HG03045 (cell line): ENCODE results near the gene UNC13B.
"Not testable (repeated sequence)": the region's sequence is repeated elsewhere in the genome, so short reads cannot be mapped to it uniquely, and the experiment has no call there.

ENCODE experiments used
- ATAC-seq: cut with Tn5 transposase; IDR thresholded peaks from one replicate; pipeline ENCODE4 v1.9.1; 2021; ENCODE audit warnings: mild to moderate bottlenecking, moderate library complexity; ENCODE audit not compliant: unreplicated experiment

Gene UNC13B

DNA sequence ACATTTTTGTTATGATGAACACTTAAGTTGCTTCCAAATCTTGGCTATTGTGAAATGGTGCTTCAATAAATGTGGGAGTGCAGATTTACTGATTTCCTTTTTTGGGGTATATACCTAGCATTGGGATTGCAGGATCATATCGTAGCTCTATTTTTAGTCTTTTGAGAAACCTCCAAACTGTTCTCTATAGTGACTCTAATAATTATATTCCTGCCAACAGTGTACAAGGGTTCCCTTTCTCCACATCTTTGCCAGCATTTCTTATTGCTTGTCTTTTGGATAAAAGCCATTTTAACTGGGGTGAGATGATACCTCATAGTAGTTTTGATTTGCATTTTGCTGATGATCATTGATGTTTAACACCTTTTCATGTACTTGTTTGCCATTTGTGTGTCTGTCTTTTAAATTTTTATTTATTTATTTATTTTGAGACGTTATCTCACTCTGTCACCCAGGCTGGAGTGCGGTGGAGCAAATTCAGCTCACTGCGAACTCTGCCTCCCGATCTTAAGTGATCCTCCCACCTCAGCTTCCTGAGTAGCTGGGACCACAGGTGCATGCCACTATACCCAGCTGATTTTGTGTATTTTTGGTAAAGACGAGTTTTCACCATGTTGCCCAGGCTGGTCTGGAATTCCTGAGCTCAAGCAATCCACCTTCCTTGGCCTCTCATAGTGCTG, 59.0 kb downstream of the UNC13B start:
- no peak for ATAC-seq

DNA sequence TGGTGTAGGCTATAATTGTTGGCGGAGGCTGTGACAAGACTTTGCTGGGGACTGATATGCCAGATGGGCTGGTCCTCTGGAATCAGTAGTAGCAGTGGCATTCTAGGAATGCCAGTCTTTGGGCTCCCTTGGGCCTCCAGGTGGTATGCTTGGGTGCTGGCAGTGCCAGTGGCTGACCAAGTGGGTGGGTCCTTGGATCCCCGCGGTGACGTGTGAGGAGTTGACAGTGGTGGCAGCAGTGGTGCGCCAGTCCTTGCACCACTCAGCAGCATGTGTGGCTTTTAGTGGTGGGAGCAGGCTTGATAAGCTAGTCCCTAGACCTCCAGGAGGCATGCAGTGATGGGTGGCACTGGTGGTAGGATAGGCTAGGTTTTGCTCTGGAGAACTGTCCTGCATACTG, 63.9 kb downstream of the UNC13B start:
- ATAC-seq: no peak

DNA sequence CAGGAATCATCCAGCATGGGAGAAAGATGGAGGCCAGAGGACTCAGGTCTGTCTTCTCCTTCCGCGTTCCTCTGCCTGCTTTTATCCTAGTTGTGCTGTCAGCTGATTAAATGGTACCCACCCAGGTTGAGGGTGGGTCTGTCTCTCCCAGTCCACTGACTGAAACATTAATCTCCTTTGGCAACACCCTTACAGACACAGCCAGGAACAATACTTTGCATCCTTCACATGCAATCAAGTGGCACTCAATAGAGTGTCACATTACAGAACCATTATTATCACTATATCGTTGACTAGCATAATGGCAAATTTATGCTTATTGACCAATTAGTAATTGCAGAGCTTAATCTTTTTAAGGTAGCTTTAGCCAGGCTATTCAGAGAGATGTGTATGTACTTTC, 64.8 kb downstream of the UNC13B start:
- no peak for ATAC-seq

DNA sequence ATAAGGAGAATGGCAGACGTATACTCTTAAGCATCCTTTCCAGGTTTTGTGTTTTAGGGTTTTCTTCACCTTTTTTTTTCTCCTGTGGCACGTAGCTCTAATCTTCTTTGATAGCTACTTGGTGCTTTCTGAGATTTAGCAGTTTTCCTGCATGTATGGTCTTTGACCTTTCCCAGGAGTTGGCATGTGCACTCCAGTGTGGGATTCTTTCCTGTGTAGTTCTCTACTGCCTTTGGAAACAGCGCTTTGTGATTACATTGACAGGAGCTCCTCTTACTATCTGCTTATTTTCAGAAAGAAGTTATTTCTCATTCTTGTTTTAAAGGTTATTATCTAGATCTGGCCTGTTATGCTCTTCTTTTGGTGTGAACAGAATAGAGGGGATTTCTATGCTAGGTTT, 65.5 kb downstream of the UNC13B start:
- no peak for ATAC-seq

DNA sequence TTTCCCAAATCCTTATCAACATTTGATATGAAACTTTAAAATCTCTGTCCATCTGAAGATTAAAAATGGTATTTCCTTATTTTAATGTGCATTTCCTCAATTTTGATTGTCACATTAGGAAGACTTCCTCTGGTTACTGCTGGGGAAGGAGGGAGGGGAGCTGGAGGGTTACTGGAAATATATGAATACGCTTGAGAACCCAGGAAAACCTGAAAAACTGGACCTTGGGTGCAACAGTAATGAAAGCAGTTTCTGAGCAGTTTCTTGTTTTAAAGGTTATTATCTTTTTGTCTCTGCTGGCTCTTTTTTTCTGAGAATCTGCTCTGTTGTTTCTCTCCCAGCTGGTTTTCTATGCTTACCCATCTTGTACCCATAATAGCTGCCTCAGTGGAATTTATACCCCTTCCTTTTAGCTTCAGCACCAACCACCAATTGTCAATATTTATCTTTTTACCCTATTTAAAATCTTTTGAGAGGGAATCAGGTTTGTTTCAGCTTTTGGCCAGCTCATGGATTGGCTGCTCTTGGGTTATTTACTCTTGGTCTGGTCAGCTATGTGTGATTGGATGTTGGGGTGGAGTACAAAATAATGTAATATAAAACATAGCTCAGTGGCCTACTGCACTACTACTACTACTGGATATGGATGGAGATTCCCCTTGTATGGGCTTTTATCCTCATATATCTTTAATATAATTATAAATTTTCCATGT, 67.4 kb downstream of the UNC13B start:
- ATAC-seq: no peak

DNA sequence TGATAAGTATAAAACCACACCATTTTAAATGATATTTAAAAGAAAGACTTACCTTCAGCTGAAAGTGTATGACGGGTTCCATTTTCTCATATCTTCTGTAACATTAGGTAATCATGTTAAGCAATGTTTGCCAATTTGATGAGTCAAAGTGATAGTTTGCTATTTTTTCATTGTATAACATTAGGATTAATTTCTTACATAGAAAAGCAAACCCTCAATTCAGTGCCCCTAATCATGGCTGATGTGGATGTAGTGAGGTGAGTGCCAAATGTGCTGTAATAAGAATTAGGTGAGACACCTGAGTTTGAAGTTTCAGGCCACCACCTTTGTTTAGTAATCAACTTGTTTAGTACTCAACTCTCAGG, 68.0 kb downstream of the UNC13B start:
- no peak for ATAC-seq

DNA sequence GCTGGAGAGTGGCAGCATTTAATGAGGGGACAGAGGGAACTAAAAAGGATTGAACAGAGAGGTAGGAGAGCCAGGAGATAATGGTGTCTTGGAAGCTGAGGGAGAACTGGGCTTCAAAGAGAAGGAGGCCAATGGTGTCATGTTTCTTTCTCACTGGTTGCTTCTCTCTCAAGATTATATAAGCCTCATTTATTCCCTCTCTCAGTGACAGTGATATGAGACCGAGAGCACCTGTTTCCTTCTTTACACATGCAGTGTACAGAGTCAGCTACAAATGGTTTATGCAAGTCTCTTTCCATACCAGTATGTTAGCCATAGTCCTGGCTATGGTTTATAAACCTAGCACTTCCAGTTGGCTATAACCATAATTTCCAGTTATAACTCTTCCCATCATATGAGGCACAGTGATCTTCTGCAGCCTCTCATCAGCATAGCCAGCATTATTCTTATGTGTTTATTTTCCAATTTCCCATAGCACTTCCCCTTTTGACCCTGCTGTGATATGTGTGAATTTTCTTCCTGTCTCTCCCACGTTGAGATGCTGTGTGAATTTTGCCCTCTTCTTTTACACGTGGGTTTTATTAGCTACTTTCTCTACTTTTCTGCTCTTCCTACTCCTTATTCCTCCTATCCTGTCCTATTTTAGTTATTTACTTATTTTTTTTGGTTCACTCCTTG, 71.2 kb downstream of the UNC13B start:
- no peak for ATAC-seq

DNA sequence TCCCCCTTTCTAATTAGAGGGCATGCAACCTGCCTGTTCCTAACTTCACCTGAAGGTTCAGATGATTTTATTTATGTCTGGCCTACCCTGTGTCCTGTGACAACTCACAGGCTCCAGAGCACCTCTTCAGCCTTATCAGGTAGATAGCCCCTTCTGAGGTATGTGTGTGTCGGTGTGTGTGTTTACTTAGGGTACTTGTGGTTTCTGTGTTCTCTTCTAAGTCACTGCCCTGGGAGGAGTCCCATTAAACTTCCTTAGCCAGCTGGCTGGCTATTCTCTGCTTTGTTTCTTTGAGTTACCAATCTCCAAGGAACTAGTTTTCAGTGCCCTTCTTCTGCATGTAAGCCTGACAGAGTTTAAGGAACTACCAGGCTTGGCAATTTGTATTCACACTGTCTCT, 74.9 kb downstream of the UNC13B start:
- no peak for ATAC-seq

DNA sequence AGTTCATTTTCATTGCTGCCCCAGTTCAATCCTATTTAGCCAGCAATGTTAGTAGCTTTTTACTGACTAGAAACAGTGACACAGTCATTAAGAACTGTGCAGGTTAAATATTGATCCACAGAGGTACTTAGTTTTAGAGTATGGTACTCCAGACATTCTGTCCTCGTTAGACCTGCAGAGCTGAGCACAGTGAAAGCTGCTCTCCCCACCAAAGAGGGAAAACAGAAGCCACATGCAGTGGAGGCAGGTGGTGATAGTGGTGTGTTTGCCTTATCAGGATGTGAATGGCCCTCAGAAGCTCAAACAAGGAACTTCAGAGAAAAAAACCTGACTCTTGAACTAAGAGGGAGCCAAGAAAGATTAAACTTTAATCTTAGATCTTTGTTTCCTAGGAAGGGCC, 75.5 kb downstream of the UNC13B start:
- ATAC-seq: no peak

DNA sequence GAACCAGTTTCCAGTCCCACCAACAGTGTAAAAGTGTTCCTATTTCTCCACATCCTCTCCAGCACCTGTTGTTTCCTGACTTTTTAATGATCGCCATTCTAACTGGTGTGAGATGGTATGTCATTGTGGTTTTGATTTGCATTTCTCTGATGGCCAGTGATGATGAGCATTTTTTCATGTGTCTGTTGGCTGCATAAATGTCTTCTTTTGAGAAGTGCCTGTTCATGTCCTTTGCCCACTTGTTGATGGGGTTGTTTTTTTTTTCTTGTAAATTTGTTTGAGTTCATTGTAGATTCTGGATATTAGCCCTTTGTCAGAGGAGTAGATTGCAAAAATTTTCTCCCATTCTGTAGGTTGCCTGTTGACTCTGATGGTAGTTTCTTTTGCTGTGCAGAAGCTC, 84.1 kb downstream of the UNC13B start:
- ATAC-seq: not testable (repeated sequence)

DNA sequence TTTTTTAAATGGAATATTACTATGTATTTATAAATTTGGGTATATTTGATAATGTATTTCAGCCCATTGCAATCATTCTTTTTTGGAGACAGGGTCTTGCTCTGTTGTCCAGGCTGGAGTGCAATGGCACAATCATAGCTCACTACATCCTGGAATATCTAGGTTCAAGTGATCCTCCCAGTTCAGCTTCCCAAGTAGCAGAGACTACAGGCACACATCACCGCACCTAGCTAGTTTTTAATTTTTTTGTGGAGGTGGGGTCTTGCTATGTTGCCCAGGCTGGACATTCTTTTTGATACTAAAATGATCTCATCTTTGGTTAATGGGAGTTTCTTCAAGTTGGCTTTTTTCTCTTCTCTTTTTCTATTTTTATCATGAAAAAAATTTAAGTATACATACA, 91.3 kb downstream of the UNC13B start:
- ATAC-seq: no peak

DNA sequence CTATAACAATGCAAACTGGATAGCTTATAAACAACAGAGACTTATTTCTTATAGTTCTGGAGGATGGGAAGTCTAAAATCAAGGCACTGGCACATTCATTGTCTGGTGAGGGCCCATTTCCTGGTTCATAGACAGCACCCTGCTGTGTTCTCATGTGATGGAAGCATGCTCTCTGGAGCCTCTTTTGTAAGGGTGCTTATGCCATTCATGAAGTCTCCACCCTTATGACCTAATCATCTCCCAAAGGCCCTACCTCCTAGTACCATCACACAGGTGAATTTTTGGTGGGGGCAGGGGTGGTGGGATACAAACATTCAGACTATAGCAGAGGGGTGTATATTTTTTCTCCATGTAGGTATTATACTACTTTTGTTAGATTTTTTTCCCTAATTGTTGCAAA, 92.4 kb downstream of the UNC13B start:
- ATAC-seq: no peak

DNA sequence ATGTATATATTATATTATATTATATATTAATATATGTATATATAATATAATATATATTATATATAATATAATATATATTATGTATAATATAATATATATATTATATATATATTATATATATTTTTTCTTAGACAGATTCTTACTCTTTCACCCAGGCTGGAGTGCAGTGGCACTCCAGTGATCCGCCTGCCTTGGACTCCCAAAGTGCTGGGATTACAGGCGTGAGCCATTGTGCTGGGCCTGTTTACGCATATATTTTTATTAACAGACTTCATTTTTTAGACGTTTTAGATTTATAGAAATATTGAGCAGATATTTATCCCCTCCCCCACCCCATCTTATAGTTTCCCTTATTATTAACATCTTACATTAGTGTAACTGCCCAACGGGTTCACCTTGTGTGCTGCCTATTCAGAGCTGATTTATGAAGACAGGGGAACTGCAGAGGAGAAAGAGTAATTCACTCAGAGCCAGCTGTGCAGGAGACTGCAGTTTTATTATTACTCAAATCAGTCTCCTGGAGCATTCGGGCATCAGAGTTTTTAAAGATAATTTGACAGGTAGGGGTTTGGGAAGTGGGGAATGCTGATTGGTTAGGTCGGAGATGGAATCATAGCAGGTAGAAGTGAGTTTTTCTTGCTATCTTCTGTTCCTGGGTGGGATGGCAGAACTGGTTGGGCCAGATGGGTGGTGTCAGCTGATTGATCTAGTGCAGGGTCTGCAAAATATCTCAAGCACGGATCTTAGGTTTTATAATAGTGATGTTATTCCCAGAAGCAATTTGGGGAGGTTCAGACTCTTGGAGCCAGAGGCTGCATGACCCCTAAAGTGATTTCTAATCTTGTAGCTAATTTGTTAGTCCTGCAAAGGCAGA, 93.4 kb downstream of the UNC13B start:
- ATAC-seq: no peak

DNA sequence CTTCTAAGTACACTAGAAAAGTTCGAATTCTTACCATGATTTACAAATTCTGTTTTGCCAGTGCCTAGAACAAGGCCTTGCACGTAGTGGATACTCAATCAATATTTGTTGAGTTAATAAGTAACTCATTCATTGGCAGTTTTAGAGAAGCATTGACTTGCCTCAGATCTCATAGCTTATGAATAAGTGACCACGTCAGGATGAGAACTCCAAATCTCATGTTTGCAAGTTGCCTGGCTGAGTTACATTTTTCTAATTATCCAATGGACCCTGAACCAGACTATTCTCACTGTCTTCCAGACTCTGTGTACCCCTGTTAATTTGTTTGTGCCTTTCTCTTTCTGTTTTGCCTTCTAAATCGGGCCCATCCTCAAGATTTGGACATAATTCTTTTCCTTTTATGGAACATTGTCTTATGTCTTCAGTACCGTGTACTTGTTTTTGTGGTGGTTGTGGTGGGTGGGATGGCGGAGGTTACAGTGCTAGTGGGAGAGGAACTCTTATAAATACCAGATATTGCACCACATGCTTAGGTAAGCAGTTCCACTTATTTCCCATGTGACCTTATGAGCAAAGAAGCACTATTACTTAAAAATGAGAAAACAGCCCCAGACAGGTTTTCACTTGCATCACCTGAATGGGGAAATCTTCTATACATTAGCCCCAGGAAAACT, 96.3 kb downstream of the UNC13B start:
- no peak for ATAC-seq

DNA sequence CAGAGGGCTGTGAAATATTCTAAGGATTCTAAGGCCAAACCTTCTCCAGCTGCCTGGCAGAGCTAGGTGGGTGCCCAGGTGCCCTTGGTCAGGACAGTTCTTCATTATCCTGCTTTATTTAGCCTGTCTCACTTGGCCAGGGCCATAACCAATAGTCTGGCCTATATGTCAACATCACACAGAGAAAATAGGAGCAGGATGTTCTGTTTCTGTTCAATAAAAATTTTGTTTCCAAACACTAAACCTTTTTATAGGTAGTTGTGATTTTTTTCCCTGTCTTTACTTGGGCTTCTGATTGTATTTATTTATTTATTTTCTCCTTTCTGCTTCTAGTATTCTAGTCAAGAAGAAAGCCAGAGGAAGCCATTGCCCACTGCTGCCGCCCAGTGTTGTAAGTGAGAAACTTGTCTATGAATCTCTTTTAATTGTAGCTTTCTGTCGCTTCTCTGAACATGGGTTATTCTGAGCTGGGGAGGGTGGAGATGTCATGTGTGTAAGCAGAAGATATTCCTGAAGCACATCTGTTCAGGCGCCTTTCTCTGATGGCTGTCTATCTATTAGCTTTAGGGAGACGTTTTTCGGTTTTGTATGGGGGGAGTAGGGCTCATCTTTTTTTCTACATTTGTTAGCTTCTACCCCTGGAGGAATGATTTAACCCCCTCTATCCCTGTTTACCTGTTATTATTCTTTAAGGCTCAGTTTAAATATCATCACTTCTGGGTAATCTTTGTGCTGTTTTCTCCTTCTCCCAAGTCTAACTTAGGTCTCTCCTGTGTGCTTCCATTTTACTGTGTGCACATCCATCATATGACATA, 97.1 kb downstream of the UNC13B start:
- no peak for ATAC-seq

DNA sequence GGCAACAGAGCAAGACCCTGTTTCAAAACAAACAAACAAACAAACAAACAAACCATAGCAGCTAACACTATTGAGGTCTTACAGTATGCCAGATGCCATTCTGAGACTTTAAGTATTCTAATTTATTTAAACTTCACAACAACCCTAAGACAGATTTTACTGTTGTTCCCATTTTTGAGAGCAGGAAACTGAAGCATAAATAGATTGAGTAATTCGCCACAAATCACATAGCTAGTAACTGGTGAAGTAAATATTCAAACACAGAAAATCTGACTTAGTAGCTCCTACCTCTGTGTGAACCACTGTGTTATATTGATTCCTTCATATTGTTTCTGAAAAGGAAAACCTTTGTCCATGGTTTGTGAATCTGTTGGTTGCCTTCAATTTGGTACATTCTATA, 98.4 kb downstream of the UNC13B start:
- ATAC-seq: no peak

DNA sequence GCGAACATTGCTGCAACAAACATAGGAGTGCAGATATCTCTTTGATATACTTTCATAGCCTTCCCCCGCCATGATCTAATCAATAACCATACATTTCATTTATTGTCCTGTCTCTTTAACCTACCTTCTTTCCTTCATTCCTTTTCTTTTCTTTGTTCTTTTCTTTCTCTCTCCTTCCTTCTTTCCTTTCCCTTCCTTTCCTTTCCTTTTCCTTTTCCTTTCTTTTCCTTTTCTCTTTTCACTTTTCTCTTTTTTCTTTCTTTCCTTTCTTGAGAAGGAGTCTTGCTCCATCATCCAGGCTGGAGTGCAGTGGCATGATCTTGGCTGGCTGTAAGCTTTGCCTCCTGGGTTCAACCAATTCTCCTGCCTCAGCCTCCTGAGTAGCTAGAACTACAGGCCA, 100.3 kb downstream of the UNC13B start:
- no peak for ATAC-seq

DNA sequence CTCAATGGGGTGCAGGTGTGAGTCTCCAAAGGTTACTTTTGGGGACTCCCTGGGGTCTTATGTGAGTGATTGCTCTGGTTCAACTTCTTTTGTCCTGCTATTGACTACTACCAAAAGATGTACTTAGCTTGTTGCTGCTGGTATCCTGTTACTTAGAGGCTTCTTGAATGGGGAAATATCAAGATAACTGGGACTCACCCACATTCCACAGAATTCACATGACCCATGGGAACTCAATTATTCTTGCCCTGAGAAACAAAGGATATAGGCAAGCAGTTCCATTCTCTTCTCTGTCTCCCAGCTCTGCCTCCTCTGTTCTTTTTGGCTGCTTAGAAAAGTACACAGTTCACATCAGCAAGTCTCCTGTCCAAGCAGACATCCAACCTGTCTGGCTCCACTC, 105.9 kb downstream of the UNC13B start:
- no peak for ATAC-seq

DNA sequence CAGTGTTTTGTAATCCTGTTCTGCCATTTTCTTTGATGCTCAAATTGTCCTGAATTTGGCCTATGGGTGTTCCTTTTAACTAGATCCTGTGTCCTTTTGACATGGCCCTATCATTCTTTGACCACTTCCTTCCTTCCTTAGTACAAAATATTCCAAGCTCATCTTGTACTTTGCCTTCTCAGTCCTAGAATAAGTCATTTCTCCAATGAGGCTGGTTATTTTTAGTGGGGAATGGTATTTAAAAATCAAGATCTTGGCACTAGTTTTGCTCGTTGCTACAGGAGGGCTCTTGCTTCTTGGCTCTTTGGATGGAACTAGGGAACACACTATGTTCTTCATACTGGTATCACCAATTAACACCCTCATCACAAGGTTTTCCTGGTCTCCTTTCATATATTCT, 108.1 kb downstream of the UNC13B start:
- no peak for ATAC-seq

DNA sequence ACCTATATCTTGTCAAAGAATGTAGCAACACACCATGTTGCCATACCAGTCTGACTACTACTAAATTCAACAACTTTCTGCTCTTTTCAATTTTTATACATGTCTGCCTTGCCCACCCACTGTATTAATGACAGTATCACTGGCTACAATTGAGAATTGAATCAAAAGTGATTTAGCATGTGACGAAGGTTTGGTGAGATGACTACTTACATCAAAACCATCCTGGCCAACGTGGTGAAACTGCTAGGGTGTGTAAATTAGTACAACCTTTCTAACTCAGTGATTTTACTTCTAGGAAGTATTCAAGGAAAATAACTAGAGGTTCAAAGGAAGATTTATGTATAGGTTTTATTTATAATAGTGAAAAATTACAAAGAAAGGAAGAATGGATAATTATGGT, 109.8 kb downstream of the UNC13B start:
- no peak for ATAC-seq
